HepG2 (cell line): ENCODE results near the gene DSCAML1. TPM values are rescaled to one million over a fixed set of nuclear protein-coding genes. Genes with fewer than 3 reads are reported as not detected.

Source experiments
- ATAC-seq: fragments of 200-7000 bp; cut with Tn5 transposase; 3 replicates; pipeline ENCODE4 v1.9.1; 2020; ENCODE audit warnings: mild to moderate bottlenecking, moderate library complexity
- BruUV-seq: library from RNA; stranded (reverse); fragments of 400-500 nt; replicated peaks from 2 replicates; lab custom pipeline; 2021; lab: Mats Ljungman, UMichigan
- CTCF ChIA-PET: fragments of 300-600 bp; formaldehyde crosslinking; extraction: SDS; loops from one replicate; lab custom pipeline; 2021; ENCODE audit warnings: low total read pairs, inconsistent platforms, low intra/inter-chr PET ratio; lab: Yijun Ruan, JAX
- POLR2A ChIA-PET: fragments of 350-600 bp; sonication (Branson Sonifier 250); formaldehyde crosslinking; loops from one replicate; lab custom pipeline; 2020; ENCODE audit warnings: antibody characterized with exemption, inconsistent platforms; lab: Yijun Ruan, JAX
- DNase-seq: peaks from one replicate; pipeline ENCODE4 v3.0.0-alpha.2; 2015; ENCODE audit warnings: low spot score
- FAIRE-seq: peaks from 3 replicates; lab custom pipeline; 2011; peaks lifted over from hg19 to GRCh38; lab: Jason Lieb, UNC
- H2AFZ ChIP-seq: one replicate; pipeline ENCODE4 v1.6.1; 2011; ENCODE audit warnings: low read length, inconsistent platforms
- H3K27ac ChIP-seq: fragments of 300-600 bp; 3 replicates; pipeline ENCODE4 v1.8.0; 2011; ENCODE audit warnings: mixed run types, mild to moderate bottlenecking, mixed read lengths, low read length, inconsistent platforms; ENCODE audit not compliant: insufficient read depth; ENCODE audit errors: extremely low read length
- H3K27me3 ChIP-seq, 2 experiments: fragments of 200-600 bp in 1 of 2; 2 replicates in 1 of 2; 3 replicates in 1 of 2; pipeline versions ENCODE4 v1.6.0 to v1.8.0; 2011; ENCODE audit warnings: low read length in 2 of 2, mild to moderate bottlenecking in 2 of 2, moderate library complexity in 2 of 2, inconsistent platforms in 1 of 2; ENCODE audit not compliant: insufficient read depth in 2 of 2, control insufficient read depth in 1 of 2
- H3K36me3 ChIP-seq, 2 experiments: fragments of 200-600 bp in 1 of 2; replicated peaks in 1 of 2; 2 replicates in 1 of 2; 3 replicates in 1 of 2; pipeline versions ENCODE4 v1.5.1 to v1.8.0; 2011; ENCODE audit warnings: low read length in 2 of 2, inconsistent platforms in 1 of 2; ENCODE audit not compliant: insufficient read depth in 2 of 2, control insufficient read depth in 1 of 2
- H3K4me1 ChIP-seq: 2 replicates; pipeline ENCODE4 v1.5.1; 2012; ENCODE audit warnings: low read length, inconsistent platforms; ENCODE audit not compliant: insufficient read depth
- H3K4me2 ChIP-seq: 2 replicates; pipeline ENCODE4 v1.6.0; 2011; ENCODE audit warnings: low read depth, low read length, inconsistent platforms
- H3K4me3 ChIP-seq, 3 experiments: fragments of 200-600 bp in 1 of 3; sonication (generic), shearing (Covaris generic) in 1 of 3; replicated peaks in 1 of 3; 2 replicates each; pipeline ENCODE4 v1.5.1; 2011 to 2016; ENCODE audit warnings: low read length in 3 of 3, inconsistent platforms in 2 of 3, low read depth in 2 of 3, mild to moderate bottlenecking in 2 of 3, control low read depth in 1 of 3, mixed read lengths in 1 of 3; ENCODE audit not compliant: insufficient read depth in 1 of 3
- H3K79me2 ChIP-seq: one replicate; pipeline ENCODE4 v1.6.1; 2011; ENCODE audit warnings: low read length, inconsistent platforms; ENCODE audit not compliant: insufficient read depth
- H3K9ac ChIP-seq: 2 replicates; pipeline ENCODE4 v1.6.0; 2011; ENCODE audit warnings: mild to moderate bottlenecking, low read depth, low read length, inconsistent platforms; ENCODE audit not compliant: insufficient read depth
- H3K9me3 ChIP-seq: 2 replicates; pipeline ENCODE4 v1.5.1; 2012; ENCODE audit warnings: mild to moderate bottlenecking, low read length
- H4K20me1 ChIP-seq: 2 replicates; pipeline ENCODE4 v1.6.0; 2011; ENCODE audit warnings: inconsistent platforms, mild to moderate bottlenecking, low read length, moderate library complexity; ENCODE audit not compliant: insufficient read depth
- DMTF1 ChIP-seq: sonication (generic); formaldehyde crosslinking; IDR thresholded peaks from 2 replicates; pipeline ENCODE4 v1.4.0; 2020; ENCODE audit warnings: mild to moderate bottlenecking, missing genetic modification reagents
- FIP1L1 ChIP-seq: fragments of 200-400 bp; formaldehyde crosslinking; IDR thresholded peaks from 2 replicates; pipeline ENCODE4 v1.6.1; 2018; ENCODE audit warnings: low read depth, mild to moderate bottlenecking, low read length, moderate library complexity, borderline replicate concordance; ENCODE audit not compliant: insufficient read depth
- GABPB1 ChIP-seq: IDR thresholded peaks from 2 replicates; pipeline ENCODE4 v1.6.1; 2016; ENCODE audit warnings: mild to moderate bottlenecking, missing genetic modification reagents, moderate library complexity, missing compliant biosample characterization
- HNF4A ChIP-seq: sonication (generic); formaldehyde crosslinking; IDR thresholded peaks from 2 replicates; pipeline ENCODE4 v1.4.0; 2020; ENCODE audit warnings: missing genetic modification reagents
- TCF12 ChIP-seq, 2 experiments: fragments of 450-650 bp in 1 of 2; sonication (generic) in 1 of 2; formaldehyde crosslinking in 1 of 2; IDR thresholded peaks; 2 replicates each; pipeline versions ENCODE4 v1.6.1 to v1.8.0; 2017 to 2022; ENCODE audit warnings: antibody characterized with exemption in 1 of 2, mild to moderate bottlenecking in 1 of 2, missing genetic modification reagents in 1 of 2, moderate library complexity in 1 of 2
- TFE3 ChIP-seq: IDR thresholded peaks from 2 replicates; pipeline ENCODE4 v1.6.1; 2016
- ZNF7 ChIP-seq: IDR thresholded peaks from 2 replicates; pipeline ENCODE4 v1.6.1; 2016; ENCODE audit warnings: missing biosample characterization, missing genetic modification reagents
- ZSCAN9 ChIP-seq: IDR thresholded peaks from 2 replicates; pipeline ENCODE4 v1.6.1; 2016; ENCODE audit warnings: borderline replicate concordance
- WGBS: methylation state at CpG from one replicate; pipeline ENCODE4 v1.1.6; 2017; ENCODE audit warnings: low lambda C conversion rate; 5-methylcytosine and 5-hydroxymethylcytosine counted together
- in situ Hi-C: cut with HindIII; loops from 2 replicates; pipeline ENCODE4 v1.10.0; 2017; ENCODE audit warnings: low pct_unique_long_range_greater_than_20kb; ENCODE audit not compliant: extremely low pct_ligation_motif_present
- intact Hi-C: fragments of 100-400 bp; cut with micrococcal nuclease; formaldehyde crosslinking; loops from one replicate; pipeline ENCODE4 v1.10.0; 2022; ENCODE audit not compliant: unreplicated experiment
- polyA plus RNA-seq, 8 experiments: library from polyadenylated mRNA; depleted of rRNA in 3 of 8; stranded (reverse) in 7 of 8; unstranded in 1 of 8; fragments of >200 nt; fragmentation: Illumina TruSeq in 4 of 8; extraction: Trizol in 4 of 8; gene quantifications; 2 replicates each; pipeline versions ENCODE4 v1.2.1 to v1.2.3, GENCODE V29; 2011 to 2016; ENCODE audit warnings: low read depth in 4 of 8, missing spikeins in 1 of 8, mixed read lengths in 1 of 8; ENCODE audit not compliant: insufficient read depth in 1 of 8
- total RNA-seq, 5 experiments: library from RNA; depleted of rRNA; stranded (reverse); fragments of >200 nt; fragmentation: Illumina TruSeq; extraction: Trizol; gene quantifications; 2 replicates each; pipeline ENCODE4 v1.2.3, GENCODE V29; 2016; ENCODE audit warnings: low read depth in 1 of 5

The DSCAML1 gene
- total and polyA plus RNA-seq, 2 of the 13 experiments (the other 11 are each of a cell fraction or from before 2014, with no cell fraction given): 0.29 to 0.40 TPM

GRCh38 chr11:117744471-117745150 is 52.4 kb downstream of the DSCAML1 start:
- Histone ChIP-seq H3K4me3 (no peak overlapping the region), H4K20me1 (peaks cover 4% of the 10 kb centered on the region; the same call in 1 of the 2 replicates), H3K9me3 (no peaks in the 10 kb centered on the region), H3K4me2 (no peak overlapping the region), H2AFZ (no peak overlapping the region), H3K27ac (no peak overlapping the region), H3K36me3 (no peaks in the 10 kb centered on the region), H3K27me3 (no peaks in the 10 kb centered on the region; a peak in 2 of 5 replicates), H3K4me1 (peaks cover 43% of the 10 kb centered on the region), H3K9ac (no peak overlapping the region), H3K79me2 (no peaks in the 10 kb centered on the region)
- intact Hi-C loops: no loop called here
- FAIRE-seq: no peak
- TF ChIP-seq ZNF7 (CRISPR knock-in tag) (no peak), TCF12 (IDR thresholded peaks at IDR 0.05) (no peak), TCF12 (CRISPR knock-in tag; IDR thresholded peaks at IDR 0.05) (no peak), HNF4A (CRISPR knock-in tag) (peak; percentile 60), DMTF1 (CRISPR knock-in tag) (no peak), TFE3 (CRISPR knock-in tag) (no peak), FIP1L1 (no peak), ZSCAN9 (CRISPR knock-in tag) (no peak), GABPB1 (CRISPR knock-in tag) (no peak)
- no peak for DNase-seq
- BruUV-seq: no TSS peak
- in situ Hi-C loops: no loop called here
- ChIA-PET POLR2A (no interaction called here), CTCF (no interaction called here)
- WGBS: 54% methylated on average over 8 of the region's 11 CpGs
- ATAC-seq: no peak
